Astrocyte (in vitro differentiated cells and primary cell): Measurements from ENCODE around the gene COL27A1. TPM values are rescaled to one million over a fixed set of nuclear protein-coding genes. Genes with fewer than 3 reads are reported as not detected.
"Not testable (repeated sequence)": the region's sequence is repeated elsewhere in the genome, so short reads cannot be mapped to it uniquely, and the experiment has no call there.

Experiments
- DNase-seq: peaks from one replicate; pipeline ENCODE4 v3.0.0-alpha.2; 2010; ENCODE audit warnings: low read depth
- FAIRE-seq: peaks from 2 replicates; lab custom pipeline; 2011; peaks lifted over from hg19 to GRCh38; lab: Jason Lieb, UNC
- H2AFZ ChIP-seq: 2 replicates; pipeline ENCODE4 v1.6.0; 2012; ENCODE audit warnings: low read depth, low read length, inconsistent platforms
- H3K27ac ChIP-seq: 2 replicates; pipeline ENCODE4 v1.5.1; 2011; ENCODE audit warnings: low read depth, low read length, inconsistent platforms
- H3K27me3 ChIP-seq: 2 replicates; pipeline ENCODE4 v1.6.0; 2011; ENCODE audit warnings: low read length, inconsistent platforms; ENCODE audit not compliant: insufficient read depth
- H3K36me3 ChIP-seq: 2 replicates; pipeline ENCODE4 v1.5.1; 2011; ENCODE audit warnings: low read length, inconsistent platforms; ENCODE audit not compliant: insufficient read depth
- H3K4me1 ChIP-seq: 2 replicates; pipeline ENCODE4 v1.5.1; 2011; ENCODE audit warnings: low read length, inconsistent platforms; ENCODE audit not compliant: insufficient read depth
- H3K4me2 ChIP-seq: 2 replicates; pipeline ENCODE4 v1.6.0; 2012; ENCODE audit warnings: low read length, inconsistent platforms
- H3K4me3 ChIP-seq: 2 replicates; pipeline ENCODE4 v1.5.1; 2011; ENCODE audit warnings: low read depth, mild to moderate bottlenecking, low read length, inconsistent platforms; ENCODE audit not compliant: insufficient read depth
- H3K79me2 ChIP-seq: 2 replicates; pipeline ENCODE4 v1.6.0; 2012; ENCODE audit warnings: mild to moderate bottlenecking, low read length, inconsistent platforms; ENCODE audit not compliant: insufficient read depth
- H3K9ac ChIP-seq: 2 replicates; pipeline ENCODE4 v1.6.0; 2012; ENCODE audit warnings: mild to moderate bottlenecking, low read length, inconsistent platforms
- H3K9me3 ChIP-seq: 2 replicates; pipeline ENCODE4 v1.5.1; 2012; ENCODE audit warnings: low read depth, mild to moderate bottlenecking, low read length, inconsistent platforms; ENCODE audit not compliant: insufficient read depth
- H4K20me1 ChIP-seq: 2 replicates; pipeline ENCODE4 v1.6.0; 2012; ENCODE audit warnings: low read length, inconsistent platforms; ENCODE audit not compliant: insufficient read depth
- H3K27ac Mint-ChIP-seq: one replicate; pipeline ENCODE4 v1.8.0; 2021; ENCODE audit warnings: mild to moderate bottlenecking, mixed read lengths; ENCODE audit not compliant: unreplicated experiment
- H3K27me3 Mint-ChIP-seq: one replicate; pipeline ENCODE4 v1.8.0; 2021; ENCODE audit warnings: low read depth, mixed read lengths; ENCODE audit not compliant: unreplicated experiment
- H3K36me3 Mint-ChIP-seq: one replicate; pipeline ENCODE4 v1.8.0; 2021; ENCODE audit warnings: low read depth, mixed read lengths; ENCODE audit not compliant: unreplicated experiment
- H3K4me1 Mint-ChIP-seq: one replicate; pipeline ENCODE4 v1.8.0; 2021; ENCODE audit warnings: low read depth, mixed read lengths; ENCODE audit not compliant: unreplicated experiment
- H3K4me3 Mint-ChIP-seq: one replicate; pipeline ENCODE4 v1.8.0; 2021; ENCODE audit warnings: mild to moderate bottlenecking, moderate library complexity, mixed read lengths; ENCODE audit not compliant: unreplicated experiment
- H3K9me3 Mint-ChIP-seq: one replicate; pipeline ENCODE4 v1.8.0; 2021; ENCODE audit warnings: mild to moderate bottlenecking, mixed read lengths; ENCODE audit not compliant: unreplicated experiment
- CTCF ChIP-seq: IDR thresholded peaks from 2 replicates; pipeline ENCODE4 v1.5.1; 2011; ENCODE audit warnings: low read depth, mild to moderate bottlenecking, inconsistent platforms, low read length, moderate library complexity; ENCODE audit not compliant: insufficient read depth
- EZH2 ChIP-seq: IDR thresholded peaks from 2 replicates; pipeline ENCODE4 v1.6.1; 2012; ENCODE audit warnings: mild to moderate bottlenecking, low read length, inconsistent platforms; ENCODE audit not compliant: insufficient read depth
- total RNA-seq: library from RNA; stranded (reverse); gene quantifications from 2 replicates; pipeline ENCODE4 v1.2.1, GENCODE V29; 2021

Gene COL27A1
- total RNA-seq, 1 donor from 2014 or later = 31.2 TPM

- no peak overlapping the region for H3K4me3 Mint-ChIP-seq
- Histone ChIP-seq H3K27me3 (peaks cover 7% of the 10 kb centered on the region), H3K9ac (no peak overlapping the region), H2AFZ (no peak overlapping the region), H3K4me3 (no peak overlapping the region), H3K9me3 (peaks cover 9% of the 10 kb centered on the region), H3K4me1 (no peaks in the 10 kb centered on the region), H3K36me3 (no peaks in the 10 kb centered on the region), H4K20me1 (no peaks in the 10 kb centered on the region), H3K4me2 (no peak overlapping the region), H3K79me2 (no peaks in the 10 kb centered on the region), H3K27ac (no peak overlapping the region)
- H3K9me3 Mint-ChIP-seq = peaks cover 10% of the 10 kb centered on the region
- DNase-seq = no peak
- FAIRE-seq = no peak
- H3K27me3 Mint-ChIP-seq = peaks cover 79% of the 10 kb centered on the region
- TF ChIP-seq CTCF = no peak
- TF ChIP-seq EZH2 = no peak
- no peak overlapping the region for H3K27ac Mint-ChIP-seq
- no peaks in the 10 kb centered on the region for H3K4me1 Mint-ChIP-seq
- H3K36me3 Mint-ChIP-seq = no peaks in the 10 kb centered on the region
Measured at GRCh38 chr9:114126247-114127060, 28.9 kb upstream of the COL27A1 start.

DNA sequence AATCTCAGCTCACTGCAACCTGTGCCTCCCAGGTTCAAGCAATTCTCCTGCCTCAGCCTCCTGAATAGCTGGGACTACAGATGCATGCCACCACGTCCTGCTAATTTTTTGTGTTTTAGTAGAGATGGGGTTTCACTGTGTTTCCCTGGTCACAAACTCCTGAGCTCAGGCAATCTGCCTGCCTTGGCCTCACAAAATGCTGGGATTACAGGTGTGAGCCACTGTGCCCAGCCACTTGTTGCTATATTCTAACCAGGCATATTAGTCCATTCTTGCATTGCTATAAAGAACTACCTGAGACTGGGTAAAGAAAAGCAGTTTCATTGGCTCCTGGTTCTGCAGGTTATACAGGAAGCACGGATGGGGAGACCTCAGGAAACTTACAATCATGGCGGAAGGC is 26.6 kb upstream of the COL27A1 start:
- H3K4me1 Mint-ChIP-seq, H3K36me3 Mint-ChIP-seq, H3K9me3 ChIP-seq, H3K27ac ChIP-seq, H3K4me3 Mint-ChIP-seq, H3K9ac ChIP-seq, DNase-seq, H3K79me2 ChIP-seq, H3K27me3 ChIP-seq, H3K27ac Mint-ChIP-seq, FAIRE-seq, H3K4me1 ChIP-seq, H3K36me3 ChIP-seq, H4K20me1 ChIP-seq, H3K4me3 ChIP-seq, H3K4me2 ChIP-seq, H2AFZ ChIP-seq: not testable (repeated sequence)
- H3K27me3 Mint-ChIP-seq = peaks cover 70% of the 10 kb centered on the region
- H3K9me3 Mint-ChIP-seq = peaks cover 12% of the 10 kb centered on the region

- Mint-ChIP-seq H3K36me3 (no peaks in the 10 kb centered on the region), H3K27me3 (peaks cover 70% of the 10 kb centered on the region), H3K4me3 (no peak overlapping the region), H3K27ac (no peak overlapping the region), H3K4me1 (peaks cover 9% of the 10 kb centered on the region), H3K9me3 (peaks cover 14% of the 10 kb centered on the region)
- no peak overlapping the region for H3K4me3 ChIP-seq
- DNase-seq (no peak), FAIRE-seq (no peak)
- peaks cover 7% of the 10 kb centered on the region for H3K27me3 ChIP-seq
- H3K4me1 ChIP-seq = no peaks in the 10 kb centered on the region
- H2AFZ ChIP-seq = no peak overlapping the region
- H3K9me3 ChIP-seq = peaks cover 9% of the 10 kb centered on the region
- TF ChIP-seq EZH2 (no peak), CTCF (no peak)
- no peaks in the 10 kb centered on the region for H3K79me2 ChIP-seq
- H3K27ac ChIP-seq = no peak overlapping the region
- H3K4me2 ChIP-seq = no peak overlapping the region
- H3K9ac ChIP-seq = no peak overlapping the region
- no peaks in the 10 kb centered on the region for H4K20me1 ChIP-seq
- H3K36me3 ChIP-seq = no peaks in the 10 kb centered on the region
Measured at GRCh38 chr9:114130141-114130540, 25.2 kb upstream of the COL27A1 start.
